Vagina (tissue), 2 donors: ENCODE results near the gene SETD4. TPM values are rescaled to one million over a fixed set of nuclear protein-coding genes. Genes with fewer than 3 reads are reported as not detected.

Source experiments
- DNase-seq, 2 donors: peaks; one replicate each; pipeline ENCODE4 v3.0.0-alpha.2; 2017; ENCODE audit errors: extremely low spot score in 2 of 2
- H3K27ac ChIP-seq: fragments of 200-600 bp; sonication (generic); one replicate; pipeline ENCODE4 v1.5.1; 2019
- H3K27me3 ChIP-seq: fragments of 200-600 bp; sonication (generic); one replicate; pipeline ENCODE4 v1.5.1; 2019
- H3K36me3 ChIP-seq, 2 donors: fragments of 200-600 bp; sonication (generic); one replicate each; pipeline ENCODE4 v1.5.1; 2017 to 2019
- H3K4me1 ChIP-seq: fragments of 200-600 bp; sonication (generic); one replicate; pipeline ENCODE4 v1.5.1; 2019
- H3K4me3 ChIP-seq, 2 donors: fragments of 200-600 bp; sonication (generic); 1 replicate in 1 of 2; 2 replicates in 1 of 2; pipeline ENCODE4 v1.5.1; 2016 to 2019
- H3K9me3 ChIP-seq: fragments of 200-600 bp; sonication (generic); one replicate; pipeline ENCODE4 v1.5.1; 2019
- POLR2A ChIP-seq, 2 donors: fragments of 450-650 bp; IDR thresholded peaks; one replicate each; pipeline ENCODE4 v1.6.1; 2017; ENCODE audit warnings: antibody characterized with exemption in 2 of 2, mild to moderate bottlenecking in 2 of 2, moderate library complexity in 2 of 2
- POLR2AphosphoS5 ChIP-seq, 2 donors: sonication (generic); formaldehyde crosslinking; IDR thresholded peaks; one replicate each; pipeline ENCODE4 v1.9.0; 2017; ENCODE audit warnings: antibody characterized with exemption in 2 of 2, mild to moderate bottlenecking in 2 of 2, low read depth in 1 of 2; ENCODE audit not compliant: insufficient read depth in 1 of 2
- intact Hi-C: fragments of 100-400 bp; cut with DNase I; formaldehyde crosslinking; loops from one replicate; pipeline ENCODE4 v1.15.1; 2023
- total RNA-seq: library from RNA; depleted of rRNA; stranded (reverse); fragments of >200 nt; gene quantifications from one replicate; pipeline ENCODE4 v1.2.3, GENCODE V29; 2016
- TF ChIP-seq, protein P1 (sequence below), 3 experiments: fragments of 450-650 bp in 2 of 3; fragments of 200-600 bp in 1 of 3; sonication (generic) in 1 of 3; IDR thresholded peaks; one replicate each; pipeline ENCODE4 v1.5.1; 2017 to 2019; ENCODE audit warnings: antibody characterized with exemption in 3 of 3, mild to moderate bottlenecking in 2 of 3, moderate library complexity in 2 of 3

Gene SETD4
- total RNA-seq, 1 donor from 2014 or later = 28.7 TPM

DNA sequence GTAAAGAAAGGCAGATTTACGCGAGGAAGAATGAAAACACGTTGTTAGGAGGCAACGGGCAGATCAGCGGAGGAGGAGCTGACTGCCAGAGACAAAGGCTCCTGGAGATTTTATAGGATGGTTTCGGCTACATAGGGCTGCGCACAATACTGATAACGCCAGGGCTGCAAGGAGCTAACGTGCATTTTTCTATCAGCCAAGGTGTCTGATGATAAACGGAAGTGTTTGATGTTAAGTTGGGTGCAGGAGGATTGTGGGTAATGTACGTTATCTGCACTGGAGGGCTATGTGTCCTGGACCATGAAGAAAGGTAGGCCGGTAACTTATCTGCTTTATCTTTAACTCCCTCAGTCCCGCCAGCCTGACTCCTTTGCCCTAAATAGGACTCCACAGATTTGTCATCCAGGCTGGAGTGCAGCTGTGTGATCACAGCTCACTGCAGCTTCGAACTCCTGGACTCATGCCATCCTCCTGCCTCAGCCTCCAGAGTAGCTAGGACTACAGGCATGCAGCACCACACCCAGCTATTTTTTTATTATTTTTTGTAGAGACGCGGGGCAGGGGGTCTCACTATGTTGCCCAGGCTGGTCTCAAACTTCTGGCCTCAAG, 29.6 kb downstream of the SETD4 start:
- H3K4me3 ChIP-seq = no peak overlapping the region
- H3K9me3 ChIP-seq = no peaks in the 10 kb centered on the region
- no peaks in the 10 kb centered on the region for H3K27me3 ChIP-seq
- H3K27ac ChIP-seq = no peak overlapping the region
- H3K4me1 ChIP-seq = no peaks in the 10 kb centered on the region
- no peak for DNase-seq
- intact Hi-C loops = no loop called here
- peaks cover 0 to 14% of the 10 kb centered on the region in 2 donors for H3K36me3 ChIP-seq
- TF ChIP-seq POLR2AphosphoS5 (IDR thresholded peaks at IDR 0.05; ENCODE audit: insufficient read depth in 1 of 2, low read depth in 1 of 2) (no peak), POLR2A (IDR thresholded peaks at IDR 0.05) (no peak)
- TF ChIP-seq, protein P1, sequence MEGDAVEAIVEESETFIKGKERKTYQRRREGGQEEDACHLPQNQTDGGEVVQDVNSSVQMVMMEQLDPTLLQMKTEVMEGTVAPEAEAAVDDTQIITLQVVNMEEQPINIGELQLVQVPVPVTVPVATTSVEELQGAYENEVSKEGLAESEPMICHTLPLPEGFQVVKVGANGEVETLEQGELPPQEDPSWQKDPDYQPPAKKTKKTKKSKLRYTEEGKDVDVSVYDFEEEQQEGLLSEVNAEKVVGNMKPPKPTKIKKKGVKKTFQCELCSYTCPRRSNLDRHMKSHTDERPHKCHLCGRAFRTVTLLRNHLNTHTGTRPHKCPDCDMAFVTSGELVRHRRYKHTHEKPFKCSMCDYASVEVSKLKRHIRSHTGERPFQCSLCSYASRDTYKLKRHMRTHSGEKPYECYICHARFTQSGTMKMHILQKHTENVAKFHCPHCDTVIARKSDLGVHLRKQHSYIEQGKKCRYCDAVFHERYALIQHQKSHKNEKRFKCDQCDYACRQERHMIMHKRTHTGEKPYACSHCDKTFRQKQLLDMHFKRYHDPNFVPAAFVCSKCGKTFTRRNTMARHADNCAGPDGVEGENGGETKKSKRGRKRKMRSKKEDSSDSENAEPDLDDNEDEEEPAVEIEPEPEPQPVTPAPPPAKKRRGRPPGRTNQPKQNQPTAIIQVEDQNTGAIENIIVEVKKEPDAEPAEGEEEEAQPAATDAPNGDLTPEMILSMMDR (IDR thresholded peaks at IDR 0.05) = no peak

DNA sequence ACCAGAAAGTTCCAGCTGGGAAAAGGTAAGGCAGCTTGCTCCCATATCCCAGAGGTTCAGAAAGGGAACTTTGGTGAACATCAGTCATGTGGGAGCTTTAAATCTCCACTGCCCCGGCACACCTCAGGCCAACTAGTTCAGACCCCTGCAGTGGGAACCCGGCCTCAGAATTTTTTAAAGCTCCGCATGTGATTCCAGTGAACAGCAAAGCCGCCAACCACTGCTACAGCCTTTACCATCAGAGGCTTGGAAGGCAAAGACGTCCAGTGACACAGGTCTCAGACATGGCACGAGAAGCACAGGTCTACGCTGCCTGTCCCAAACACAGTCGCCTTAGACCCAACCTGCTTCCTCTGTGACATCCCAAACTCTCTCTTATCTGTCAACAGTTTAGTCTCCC, 31.0 kb downstream of the SETD4 start:
- DNase-seq = no peak
- Histone ChIP-seq H3K4me3 (no peak overlapping the region), H3K27me3 (no peaks in the 10 kb centered on the region), H3K36me3 (peaks cover 0 to under 1% of the 10 kb centered on the region in 2 donors), H3K27ac (no peak overlapping the region), H3K9me3 (no peaks in the 10 kb centered on the region), H3K4me1 (no peaks in the 10 kb centered on the region)
- no peak for TF ChIP-seq POLR2AphosphoS5 (IDR thresholded peaks at IDR 0.05; ENCODE audit: insufficient read depth in 1 of 2, low read depth in 1 of 2)
- TF ChIP-seq, protein P1 (IDR thresholded peaks at IDR 0.05) = no peak
- no peak for TF ChIP-seq POLR2A (IDR thresholded peaks at IDR 0.05)
- intact Hi-C loops = loop anchor here (10.0 kb wide), 1 partner anchor 1285 kb away; no protein-coding TSS in a partner anchor

DNA sequence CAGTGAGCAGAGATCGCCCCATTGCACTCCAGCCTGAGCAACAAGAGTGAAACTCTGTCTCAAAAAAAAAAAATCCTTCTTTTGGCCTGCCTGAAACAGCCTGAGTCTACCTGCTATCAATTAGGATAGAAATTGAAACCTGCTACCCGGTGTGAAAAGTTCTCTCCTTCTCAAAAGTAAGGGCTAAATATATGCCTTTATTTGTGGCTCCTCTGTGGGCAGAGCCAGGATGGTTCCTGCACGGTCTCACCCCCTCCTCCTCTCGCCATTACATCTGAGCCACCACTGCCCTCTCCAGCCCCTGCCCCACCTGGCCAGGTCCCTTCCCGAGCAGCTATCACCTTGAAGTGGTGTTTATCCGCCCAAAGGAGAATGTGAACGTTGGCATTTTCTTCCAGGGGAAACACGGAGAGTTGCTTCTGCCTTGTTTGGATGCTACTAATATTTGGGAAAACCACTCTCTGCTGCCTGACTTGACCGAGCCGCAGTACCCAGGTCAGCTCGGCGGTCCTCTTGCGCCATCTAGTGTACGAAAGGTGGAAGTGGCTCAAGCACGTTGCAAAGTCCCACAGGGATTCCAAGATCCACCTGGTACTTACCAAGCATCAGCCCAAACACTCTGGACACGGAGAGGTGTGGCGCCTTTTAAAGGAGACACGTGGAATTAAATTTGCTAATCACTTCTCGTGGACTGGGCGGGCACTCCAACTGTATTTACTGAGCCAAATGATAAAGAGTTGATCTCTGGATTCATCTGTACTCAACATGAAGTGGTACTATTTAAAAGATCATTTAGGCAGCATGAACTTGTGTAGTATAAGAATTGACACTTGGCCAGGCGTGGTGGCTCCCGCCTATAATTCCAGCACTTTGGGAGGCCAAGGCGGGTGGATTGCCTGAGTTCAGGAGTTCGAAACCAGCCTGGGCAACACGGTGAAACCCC, 31.9 kb downstream of the SETD4 start:
- no peak for TF ChIP-seq POLR2AphosphoS5 (IDR thresholded peaks at IDR 0.05; ENCODE audit: insufficient read depth in 1 of 2, low read depth in 1 of 2)
- TF ChIP-seq, protein P1 (IDR thresholded peaks at IDR 0.05) = peak; percentile 59 to 89 (median 67)
- Histone ChIP-seq H3K4me1 (peaks cover 2% of the 10 kb centered on the region), H3K9me3 (no peaks in the 10 kb centered on the region), H3K27ac (no peak overlapping the region), H3K27me3 (no peaks in the 10 kb centered on the region), H3K4me3 (no peak overlapping the region), H3K36me3 (no peaks in the 10 kb centered on the region)
- intact Hi-C loops = loop anchor here (10.0 kb wide), 1 partner anchor 1284 kb away; no protein-coding TSS in a partner anchor
- DNase-seq = no peak

DNA sequence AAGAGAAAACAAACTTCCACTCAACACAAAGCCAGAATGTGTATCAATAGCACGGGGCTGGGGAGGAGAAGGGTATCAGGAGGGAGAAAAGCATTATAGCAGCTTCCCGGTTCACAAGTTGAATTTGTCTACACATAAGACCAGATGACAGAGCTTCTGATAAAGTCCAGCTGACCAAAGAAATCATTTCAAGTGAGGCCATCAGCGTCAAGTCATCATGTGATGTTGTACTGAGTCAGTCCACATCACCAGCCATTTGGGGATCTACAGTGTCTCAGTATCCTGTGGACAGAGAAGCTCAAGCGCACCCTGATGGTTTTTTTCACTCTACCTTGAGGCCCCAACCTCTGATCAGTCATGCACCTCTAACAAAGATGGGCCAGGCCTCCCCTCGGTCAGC, 33.0 kb downstream of the SETD4 start:
- intact Hi-C loops = loop anchor here (10.0 kb wide), 1 partner anchor 1283 kb away; no protein-coding TSS in a partner anchor
- no peaks in the 10 kb centered on the region for H3K27me3 ChIP-seq
- no peak overlapping the region for H3K4me3 ChIP-seq
- H3K27ac ChIP-seq = no peak overlapping the region
- TF ChIP-seq POLR2A (IDR thresholded peaks at IDR 0.05) = no peak
- no peak for TF ChIP-seq POLR2AphosphoS5 (IDR thresholded peaks at IDR 0.05; ENCODE audit: insufficient read depth in 1 of 2, low read depth in 1 of 2)
- TF ChIP-seq, protein P1 (IDR thresholded peaks at IDR 0.05) = no peak
- no peaks in the 10 kb centered on the region for H3K36me3 ChIP-seq
- no peaks in the 10 kb centered on the region for H3K9me3 ChIP-seq
- H3K4me1 ChIP-seq = peaks cover 12% of the 10 kb centered on the region
- no peak for DNase-seq
